ENCODE data around the gene GSG1L.
"Not testable (repeated sequence)": the region's sequence is repeated elsewhere in the genome, so short reads cannot be mapped to it uniquely, and the experiment has no call there.

Gene GSG1L

GRCh38 chr16:27980919-27981700 is 82.4 kb downstream of the GSG1L start:
- no peak for DNase-seq (ENCODE audit: low spot score)

- DNase-seq (ENCODE audit: low spot score) = no peak
These were observed 83.3 kb downstream of the GSG1L start for GRCh38 chr16:27980076-27980775.

GRCh38 chr16:27979668-27980067 is 83.8 kb downstream of the GSG1L start:
- not testable (repeated sequence) for DNase-seq (ENCODE audit: low spot score)

GRCh38 chr16:27978876-27979275 is 84.6 kb downstream of the GSG1L start:
- DNase-seq (ENCODE audit: low spot score) = no peak

- no peak for DNase-seq (ENCODE audit: low spot score)
These were observed 85.5 kb downstream of the GSG1L start for GRCh38 chr16:27977966-27978365.

GRCh38 chr16:27976990-27977389 is 86.5 kb downstream of the GSG1L start:
- no peak for DNase-seq (ENCODE audit: low spot score)

- no peak for DNase-seq (ENCODE audit: low spot score)
These were observed 88.5 kb downstream of the GSG1L start for GRCh38 chr16:27974896-27975540.

- no peak for DNase-seq (ENCODE audit: low spot score)
These were observed 89.8 kb downstream of the GSG1L start for GRCh38 chr16:27973678-27974077.

- DNase-seq (ENCODE audit: low spot score) = no peak
These were observed 91.0 kb downstream of the GSG1L start for GRCh38 chr16:27972500-27972899.

GRCh38 chr16:27969574-27969973 is 93.9 kb downstream of the GSG1L start:
- DNase-seq (ENCODE audit: low spot score) = no peak

- no peak for DNase-seq (ENCODE audit: low spot score)
These were observed 96.3 kb downstream of the GSG1L start for GRCh38 chr16:27967169-27967568.

- DNase-seq (ENCODE audit: low spot score) = no peak
These were observed 96.8 kb downstream of the GSG1L start for GRCh38 chr16:27966756-27967155.

GRCh38 chr16:27965801-27966200 is 97.7 kb downstream of the GSG1L start:
- no peak for DNase-seq (ENCODE audit: low spot score)

GRCh38 chr16:27963471-27963965 is 100.0 kb downstream of the GSG1L start:
- no peak for DNase-seq (ENCODE audit: low spot score)

- no peak for DNase-seq (ENCODE audit: low spot score)
These were observed 101.3 kb downstream of the GSG1L start for GRCh38 chr16:27962197-27962596.

- no peak for DNase-seq (ENCODE audit: low spot score)
These were observed 102.3 kb downstream of the GSG1L start for GRCh38 chr16:27961296-27961620.

GRCh38 chr16:27960619-27961295 is 102.8 kb downstream of the GSG1L start:
- DNase-seq (ENCODE audit: low spot score) = no peak

GRCh38 chr16:27959914-27960313 is 103.6 kb downstream of the GSG1L start:
- DNase-seq (ENCODE audit: low spot score) = no peak

GRCh38 chr16:27954191-27954590 is 109.3 kb downstream of the GSG1L start:
- no peak for DNase-seq (ENCODE audit: low spot score)

- DNase-seq (ENCODE audit: low spot score) = no peak
These were observed 110.7 kb downstream of the GSG1L start for GRCh38 chr16:27952811-27953210.

- DNase-seq (ENCODE audit: low spot score) = no peak
These were observed 111.9 kb downstream of the GSG1L start for GRCh38 chr16:27951489-27952120.
